Smooth muscle cell (in vitro differentiated cells): ENCODE data around the gene CNGA4. TPM values are rescaled to one million over a fixed set of nuclear protein-coding genes. Genes with fewer than 3 reads are reported as not detected.

Source experiments
- DNase-seq: peaks from one replicate; lab custom pipeline; 2025; ENCODE audit not compliant: unreplicated experiment; lab: John Stamatoyannopoulos, UW
- H2AFZ ChIP-seq: fragments of 200-600 bp; sonication (generic); 2 replicates; pipeline ENCODE4 v1.6.0; 2016; ENCODE audit warnings: antibody characterized with exemption, low read depth, mild to moderate bottlenecking
- H3F3A ChIP-seq: fragments of 200-600 bp; sonication (generic); 2 replicates; pipeline ENCODE4 v1.6.0; 2017; ENCODE audit warnings: antibody characterized with exemption, low read depth
- H3K27ac ChIP-seq: fragments of 200-600 bp; sonication (generic); 2 replicates; pipeline ENCODE4 v1.5.1; 2016; ENCODE audit warnings: low read depth, mild to moderate bottlenecking
- H3K27me3 ChIP-seq: fragments of 200-600 bp; sonication (generic); 2 replicates; pipeline ENCODE4 v1.6.1; 2016; ENCODE audit warnings: low read depth, mild to moderate bottlenecking
- H3K36me3 ChIP-seq: fragments of 200-600 bp; sonication (generic); 2 replicates; pipeline ENCODE4 v1.5.1; 2016; ENCODE audit warnings: low read depth
- H3K4me1 ChIP-seq: fragments of 200-600 bp; sonication (generic); 2 replicates; pipeline ENCODE4 v1.5.1; 2016; ENCODE audit warnings: low read depth
- H3K4me2 ChIP-seq: fragments of 200-600 bp; sonication (generic); 2 replicates; pipeline ENCODE4 v1.6.0; 2016; ENCODE audit warnings: mild to moderate bottlenecking
- H3K4me3 ChIP-seq: fragments of 200-600 bp; sonication (generic); 2 replicates; pipeline ENCODE4 v1.5.1; 2016; ENCODE audit warnings: mild to moderate bottlenecking
- H3K79me2 ChIP-seq: fragments of 200-600 bp; sonication (generic); 2 replicates; pipeline ENCODE4 v1.6.0; 2016; ENCODE audit warnings: low read depth, mild to moderate bottlenecking
- H3K9ac ChIP-seq: fragments of 200-600 bp; sonication (generic); 2 replicates; pipeline ENCODE4 v1.6.0; 2016; ENCODE audit warnings: low read depth
- H3K9me3 ChIP-seq: fragments of 200-600 bp; sonication (generic); replicated peaks from 2 replicates; pipeline ENCODE4 v1.5.1; 2016; ENCODE audit warnings: low read depth
- H4K20me1 ChIP-seq: fragments of 200-600 bp; sonication (generic); 2 replicates; pipeline ENCODE4 v1.6.0; 2016; ENCODE audit warnings: low read depth
- WGBS: methylation state at CpG from one replicate; pipeline ENCODE4 v1.1.7; 2016; ENCODE audit warnings: low lambda C conversion rate; 5-methylcytosine and 5-hydroxymethylcytosine counted together
- polyA plus RNA-seq: library from polyadenylated mRNA; unstranded; fragments of >200 nt; fragmentation: Nextera tagmentation; extraction: Ambion mirVana; gene quantifications from 2 replicates; pipeline ENCODE4 v1.2.1, GENCODE V29; 2016
- total RNA-seq: library from RNA; depleted of rRNA; stranded (reverse); fragments of >200 nt; gene quantifications from 2 replicates; pipeline ENCODE4 v1.2.3, GENCODE V29; 2014
- TF ChIP-seq, protein P1 (sequence below): fragments of 200-600 bp; sonication (generic); IDR thresholded peaks from 2 replicates; pipeline ENCODE4 v1.5.1; 2017; ENCODE audit warnings: borderline replicate concordance, mild to moderate bottlenecking, antibody characterized with exemption; ENCODE audit not compliant: insufficient read depth, poor library complexity, severe bottlenecking

Gene CNGA4
- total and polyA plus RNA-seq, 2 experiments from 2014 or later = 0.58 TPM; not detected in 1

DNA sequence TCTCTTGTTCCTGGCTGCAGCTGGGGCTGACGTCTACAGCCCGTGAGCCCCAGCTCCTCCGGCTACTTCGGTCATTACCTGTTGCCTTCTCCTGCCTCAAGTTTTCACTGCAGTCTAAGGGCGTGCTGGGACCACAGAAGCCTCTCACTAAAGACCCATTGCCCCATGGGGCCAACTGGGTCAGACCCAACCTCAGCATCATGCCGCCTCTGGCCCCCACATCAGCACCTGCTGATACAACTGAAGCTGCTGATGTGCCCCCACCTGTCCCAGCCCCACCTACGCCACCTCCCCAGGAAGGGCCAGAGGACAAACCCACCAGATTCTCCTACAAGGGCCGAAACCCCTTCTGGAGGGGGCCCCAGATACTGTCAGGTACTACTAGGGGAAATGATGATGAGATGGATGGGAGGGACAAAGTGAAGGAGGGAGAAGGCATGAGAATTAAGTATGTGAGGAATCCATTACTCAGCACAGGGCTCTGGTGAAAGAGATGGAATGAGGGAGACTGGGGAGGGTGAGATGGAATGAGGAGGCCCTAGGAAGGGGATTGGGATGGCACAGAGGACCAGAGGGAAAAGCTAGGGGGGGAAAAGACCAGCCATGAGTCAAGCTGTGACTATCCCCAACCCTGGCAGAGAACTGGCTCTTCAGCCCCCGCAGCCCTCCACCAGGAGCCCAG, 28.5 kb upstream of the CNGA4 start:
- Histone ChIP-seq H4K20me1 (no peaks in the 10 kb centered on the region), H3F3A (no peaks in the 10 kb centered on the region), H3K9me3 (no peaks in the 10 kb centered on the region), H2AFZ (no peak overlapping the region), H3K9ac (no peak overlapping the region), H3K79me2 (no peaks in the 10 kb centered on the region), H3K4me2 (no peak overlapping the region), H3K4me3 (no peak overlapping the region), H3K4me1 (no peaks in the 10 kb centered on the region), H3K27ac (no peak overlapping the region), H3K36me3 (peaks cover 6% of the 10 kb centered on the region), H3K27me3 (no peaks in the 10 kb centered on the region)
- TF ChIP-seq, protein P1, sequence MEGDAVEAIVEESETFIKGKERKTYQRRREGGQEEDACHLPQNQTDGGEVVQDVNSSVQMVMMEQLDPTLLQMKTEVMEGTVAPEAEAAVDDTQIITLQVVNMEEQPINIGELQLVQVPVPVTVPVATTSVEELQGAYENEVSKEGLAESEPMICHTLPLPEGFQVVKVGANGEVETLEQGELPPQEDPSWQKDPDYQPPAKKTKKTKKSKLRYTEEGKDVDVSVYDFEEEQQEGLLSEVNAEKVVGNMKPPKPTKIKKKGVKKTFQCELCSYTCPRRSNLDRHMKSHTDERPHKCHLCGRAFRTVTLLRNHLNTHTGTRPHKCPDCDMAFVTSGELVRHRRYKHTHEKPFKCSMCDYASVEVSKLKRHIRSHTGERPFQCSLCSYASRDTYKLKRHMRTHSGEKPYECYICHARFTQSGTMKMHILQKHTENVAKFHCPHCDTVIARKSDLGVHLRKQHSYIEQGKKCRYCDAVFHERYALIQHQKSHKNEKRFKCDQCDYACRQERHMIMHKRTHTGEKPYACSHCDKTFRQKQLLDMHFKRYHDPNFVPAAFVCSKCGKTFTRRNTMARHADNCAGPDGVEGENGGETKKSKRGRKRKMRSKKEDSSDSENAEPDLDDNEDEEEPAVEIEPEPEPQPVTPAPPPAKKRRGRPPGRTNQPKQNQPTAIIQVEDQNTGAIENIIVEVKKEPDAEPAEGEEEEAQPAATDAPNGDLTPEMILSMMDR = no peak
- WGBS = 99% methylated on average over 9 of the region's 9 CpGs
- DNase-seq = no peak

DNA sequence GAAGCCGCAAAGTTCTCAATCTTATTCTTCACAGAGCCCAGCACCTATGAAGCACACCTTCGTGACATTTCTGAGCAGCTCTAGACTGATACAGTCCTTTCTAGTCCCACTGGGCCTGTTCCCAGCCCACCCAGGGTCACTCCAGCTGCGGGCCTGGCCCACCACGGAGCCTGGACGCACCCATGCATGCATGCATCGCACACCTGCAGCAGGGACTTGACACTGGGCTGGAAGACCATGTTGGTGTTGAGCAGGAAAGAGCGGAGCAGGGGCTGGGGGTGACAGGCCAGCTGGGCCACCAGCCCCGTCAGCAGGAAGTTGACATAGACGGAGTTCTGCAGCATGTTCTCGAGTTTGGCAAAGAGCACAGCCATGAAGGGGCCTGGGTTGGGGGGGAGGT, 24.4 kb upstream of the CNGA4 start:
- H4K20me1 ChIP-seq = no peaks in the 10 kb centered on the region
- H3K9me3 ChIP-seq = no peaks in the 10 kb centered on the region
- over 99% methylated on average over 10 of the region's 10 CpGs for WGBS
- no peak for DNase-seq
- H3K79me2 ChIP-seq = no peaks in the 10 kb centered on the region
- no peaks in the 10 kb centered on the region for H3F3A ChIP-seq
- no peak overlapping the region for H3K27ac ChIP-seq
- TF ChIP-seq, protein P1 = no peak
- H3K36me3 ChIP-seq = peaks cover 6% of the 10 kb centered on the region
- H3K4me3 ChIP-seq = no peak overlapping the region
- H3K9ac ChIP-seq = no peak overlapping the region
- H3K4me1 ChIP-seq = no peaks in the 10 kb centered on the region
- H2AFZ ChIP-seq = no peak overlapping the region
- no peaks in the 10 kb centered on the region for H3K27me3 ChIP-seq
- H3K4me2 ChIP-seq = no peak overlapping the region

DNA sequence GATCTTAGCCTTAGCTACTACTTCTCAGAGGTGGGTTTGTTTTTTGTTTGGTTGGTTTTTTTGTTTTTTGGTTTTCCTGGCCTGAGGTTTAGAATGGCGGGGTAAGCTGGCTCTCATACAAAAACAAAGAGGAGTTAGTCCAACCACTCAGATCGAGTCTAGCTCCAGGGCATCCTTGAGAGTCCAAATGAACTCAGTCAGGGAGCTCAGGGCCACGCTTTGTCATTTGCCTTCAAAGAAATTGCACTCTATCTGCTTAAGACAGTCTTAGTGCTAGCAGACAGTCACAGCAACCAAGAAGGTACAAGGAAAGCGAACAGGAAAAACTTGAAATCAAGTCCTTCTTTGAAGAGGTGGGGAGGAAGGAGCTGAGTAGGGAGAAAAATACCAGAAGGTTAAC, 22.4 kb upstream of the CNGA4 start:
- no peaks in the 10 kb centered on the region for H3K4me1 ChIP-seq
- no peak overlapping the region for H3K4me2 ChIP-seq
- no peaks in the 10 kb centered on the region for H3K27me3 ChIP-seq
- H3K36me3 ChIP-seq = peaks cover 4% of the 10 kb centered on the region
- H3K79me2 ChIP-seq = peaks cover 4% of the 10 kb centered on the region
- no peak for DNase-seq
- H2AFZ ChIP-seq = no peak overlapping the region
- TF ChIP-seq, protein P1 = no peak
- H3K27ac ChIP-seq = no peak overlapping the region
- no peak overlapping the region for H3K4me3 ChIP-seq
- WGBS = 82% methylated on average over 4 of the region's 4 CpGs
- no peak overlapping the region for H3K9ac ChIP-seq
- no peaks in the 10 kb centered on the region for H4K20me1 ChIP-seq
- no peaks in the 10 kb centered on the region for H3F3A ChIP-seq
- H3K9me3 ChIP-seq = no peaks in the 10 kb centered on the region

DNA sequence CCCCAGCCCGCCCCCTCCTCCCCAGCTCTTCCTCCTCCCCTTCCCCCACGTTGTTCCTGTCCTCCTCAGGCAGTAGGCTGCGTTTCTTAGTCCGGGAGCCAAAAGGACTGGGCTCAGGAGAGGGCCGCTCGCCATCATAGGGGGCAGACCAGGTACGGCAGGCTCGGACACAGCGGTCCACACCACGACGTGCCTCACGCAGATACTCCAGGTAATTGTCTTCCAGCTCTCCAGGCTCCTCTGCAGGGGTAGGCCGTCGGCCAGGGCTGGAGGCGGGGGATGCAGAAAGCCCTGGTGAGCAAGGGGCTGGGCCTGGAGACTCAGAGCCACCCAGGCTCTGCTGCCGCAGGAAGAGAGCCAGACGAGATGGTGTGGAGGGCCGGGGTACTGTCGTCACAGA, 21.2 kb upstream of the CNGA4 start:
- WGBS = 92% methylated on average over 16 of the region's 19 CpGs
- Histone ChIP-seq H3K9me3 (no peaks in the 10 kb centered on the region), H3K4me3 (no peak overlapping the region), H3K36me3 (peaks cover 9% of the 10 kb centered on the region), H2AFZ (no peak overlapping the region), H3K27ac (no peak overlapping the region), H3K4me1 (no peaks in the 10 kb centered on the region), H3K9ac (no peak overlapping the region), H3K4me2 (no peak overlapping the region), H3K79me2 (peaks cover 4% of the 10 kb centered on the region), H4K20me1 (no peaks in the 10 kb centered on the region), H3F3A (no peaks in the 10 kb centered on the region), H3K27me3 (no peaks in the 10 kb centered on the region)
- DNase-seq = no peak
- TF ChIP-seq, protein P1 = no peak
